ENCODE data around the gene ARHGAP29.

Gene ARHGAP29

DNA sequence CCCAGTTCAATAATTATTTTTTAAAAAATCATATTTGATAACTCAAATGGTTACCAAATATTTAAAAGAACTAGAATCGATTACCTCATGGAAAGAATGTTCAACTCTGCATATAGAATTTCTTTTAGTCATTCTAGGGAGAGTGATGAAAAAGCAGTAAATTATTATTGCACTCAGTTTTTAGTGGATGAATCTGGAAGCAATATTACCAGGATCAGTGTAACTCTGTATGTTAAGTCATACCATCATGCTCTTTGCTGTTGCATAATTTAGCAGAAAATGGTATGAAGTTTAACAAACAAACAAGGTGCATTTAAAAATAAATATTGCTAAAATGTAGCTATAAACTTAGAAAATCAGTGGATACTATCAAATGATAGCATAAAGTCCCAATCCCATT is 46.1 kb upstream of the ARHGAP29 start:
- Histone ChIP-seq H3K9me3 (no peaks in the 10 kb centered on the region), H3K36me3 (no peaks in the 10 kb centered on the region), H3K27me3 (no peaks in the 10 kb centered on the region), H3K4me3 (ENCODE audit: low read depth in 1 of 2, low read length in 1 of 2) (no peak overlapping the region), H3K4me1 (ENCODE audit: control insufficient read depth in 1 of 2, insufficient read depth in 1 of 2, low read depth in 1 of 2, low read length in 1 of 2) (peaks cover 5% of the 10 kb centered on the region in 2 experiments), H3K27ac (no peak overlapping the region)
- TF ChIP-seq, protein P1, sequence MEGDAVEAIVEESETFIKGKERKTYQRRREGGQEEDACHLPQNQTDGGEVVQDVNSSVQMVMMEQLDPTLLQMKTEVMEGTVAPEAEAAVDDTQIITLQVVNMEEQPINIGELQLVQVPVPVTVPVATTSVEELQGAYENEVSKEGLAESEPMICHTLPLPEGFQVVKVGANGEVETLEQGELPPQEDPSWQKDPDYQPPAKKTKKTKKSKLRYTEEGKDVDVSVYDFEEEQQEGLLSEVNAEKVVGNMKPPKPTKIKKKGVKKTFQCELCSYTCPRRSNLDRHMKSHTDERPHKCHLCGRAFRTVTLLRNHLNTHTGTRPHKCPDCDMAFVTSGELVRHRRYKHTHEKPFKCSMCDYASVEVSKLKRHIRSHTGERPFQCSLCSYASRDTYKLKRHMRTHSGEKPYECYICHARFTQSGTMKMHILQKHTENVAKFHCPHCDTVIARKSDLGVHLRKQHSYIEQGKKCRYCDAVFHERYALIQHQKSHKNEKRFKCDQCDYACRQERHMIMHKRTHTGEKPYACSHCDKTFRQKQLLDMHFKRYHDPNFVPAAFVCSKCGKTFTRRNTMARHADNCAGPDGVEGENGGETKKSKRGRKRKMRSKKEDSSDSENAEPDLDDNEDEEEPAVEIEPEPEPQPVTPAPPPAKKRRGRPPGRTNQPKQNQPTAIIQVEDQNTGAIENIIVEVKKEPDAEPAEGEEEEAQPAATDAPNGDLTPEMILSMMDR (IDR thresholded peaks at IDR 0.05): no peak

DNA sequence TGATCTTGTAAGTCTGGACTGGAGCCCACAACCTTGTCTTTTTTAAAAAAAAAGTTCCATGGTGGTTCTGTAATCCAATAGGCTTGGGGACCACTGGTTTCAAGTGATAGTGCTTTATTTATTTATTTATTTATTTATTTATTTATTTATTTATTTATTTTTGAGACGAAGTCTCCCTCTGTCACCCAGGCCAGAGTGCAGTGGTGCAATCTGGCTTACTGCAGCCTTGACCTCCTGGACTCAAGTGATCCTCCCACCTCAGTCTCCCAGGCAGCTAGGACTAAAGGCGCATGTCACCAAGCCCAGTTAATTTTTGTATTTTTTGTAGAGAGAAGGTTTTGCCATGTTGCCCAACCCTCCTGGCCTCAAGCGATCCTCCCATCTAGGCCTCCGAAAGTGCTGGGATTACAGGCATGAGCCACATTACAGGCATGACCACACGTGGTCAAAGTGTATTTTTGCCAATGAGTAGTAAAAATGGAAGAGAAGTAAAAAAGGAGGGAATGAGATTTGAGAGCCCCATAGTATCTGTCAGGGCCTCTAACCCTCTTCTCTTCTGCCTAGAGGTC is 44.8 kb upstream of the ARHGAP29 start:
- no peak overlapping the region for H3K4me3 ChIP-seq (ENCODE audit: low read depth in 1 of 2, low read length in 1 of 2)

DNA sequence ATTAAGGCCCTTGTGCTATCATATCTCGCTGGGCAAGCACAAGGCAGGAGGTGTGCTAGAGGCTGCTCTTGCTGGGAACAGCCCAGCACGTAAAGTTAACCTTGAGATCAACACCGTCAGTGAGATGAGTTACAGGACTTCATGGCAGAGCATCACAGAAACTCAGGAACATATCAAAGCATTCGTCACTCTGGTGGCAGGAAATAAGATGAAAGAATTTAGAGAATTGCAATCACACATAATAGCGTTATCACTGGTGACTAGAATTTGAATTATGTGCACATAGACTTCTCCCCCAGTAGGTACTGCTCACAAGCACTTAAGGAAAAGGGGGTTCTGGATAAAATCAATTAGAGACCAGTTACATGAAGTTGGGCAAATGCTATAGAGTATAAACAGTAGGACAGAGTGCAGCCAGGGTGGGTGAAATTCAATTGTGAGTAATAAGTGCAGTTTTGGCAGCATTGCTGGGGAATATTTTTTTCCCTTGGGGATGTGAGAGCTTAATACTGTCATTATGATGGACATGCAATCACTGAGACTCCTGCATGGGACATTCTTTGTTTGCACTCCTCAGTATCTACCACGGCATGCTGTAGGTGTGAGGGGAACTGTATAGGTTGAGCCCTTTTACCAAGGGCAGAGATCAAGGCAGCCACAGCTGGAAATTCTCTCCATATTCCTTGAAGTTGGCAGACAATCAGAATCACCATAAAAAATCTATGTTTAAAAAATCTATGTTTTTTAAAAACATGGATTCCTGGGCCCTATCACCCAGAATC is 44.2 kb upstream of the ARHGAP29 start:
- Histone ChIP-seq H3K9me3 (no peaks in the 10 kb centered on the region), H3K4me3 (ENCODE audit: low read depth in 1 of 2, low read length in 1 of 2) (no peak overlapping the region), H3K27ac (no peak overlapping the region), H3K27me3 (no peaks in the 10 kb centered on the region), H3K36me3 (no peaks in the 10 kb centered on the region), H3K4me1 (ENCODE audit: control insufficient read depth in 1 of 2, insufficient read depth in 1 of 2, low read depth in 1 of 2, low read length in 1 of 2) (peaks cover 5% of the 10 kb centered on the region in 2 experiments)
- TF ChIP-seq, protein P1 (IDR thresholded peaks at IDR 0.05): no peak

More for the DNA sequence above, 44.8 kb upstream of the ARHGAP29 start:
- Histone ChIP-seq H3K27ac (no peak overlapping the region), H3K9me3 (no peaks in the 10 kb centered on the region), H3K27me3 (no peaks in the 10 kb centered on the region), H3K36me3 (no peaks in the 10 kb centered on the region), H3K4me1 (ENCODE audit: control insufficient read depth in 1 of 2, insufficient read depth in 1 of 2, low read depth in 1 of 2, low read length in 1 of 2) (peaks cover 5% of the 10 kb centered on the region in 2 experiments)
- TF ChIP-seq, protein P1 (IDR thresholded peaks at IDR 0.05): no peak

DNA sequence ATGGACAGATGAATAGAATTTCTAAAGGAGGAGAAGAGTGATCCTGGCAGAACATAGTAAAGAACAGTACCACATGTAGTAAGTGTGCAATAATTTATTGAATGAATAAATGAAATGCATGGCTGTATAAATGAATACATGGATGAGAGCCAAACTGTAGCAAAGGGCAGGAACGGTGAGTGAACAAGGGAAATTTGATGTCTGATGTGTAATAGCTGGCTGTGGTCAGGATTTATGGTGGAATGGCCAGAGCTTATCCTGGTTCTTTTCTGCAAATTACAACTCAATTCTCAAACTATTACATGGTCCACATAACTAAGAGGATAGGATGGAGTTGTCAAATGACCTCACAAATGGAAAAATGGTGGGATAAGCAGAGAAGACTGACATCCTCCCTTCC is 43.2 kb upstream of the ARHGAP29 start:
- Histone ChIP-seq H3K27ac (no peak overlapping the region), H3K36me3 (no peaks in the 10 kb centered on the region), H3K4me3 (ENCODE audit: low read depth in 1 of 2, low read length in 1 of 2) (no peak overlapping the region), H3K27me3 (no peaks in the 10 kb centered on the region), H3K4me1 (ENCODE audit: control insufficient read depth in 1 of 2, insufficient read depth in 1 of 2, low read depth in 1 of 2, low read length in 1 of 2) (no peaks in the 10 kb centered on the region), H3K9me3 (no peaks in the 10 kb centered on the region)
- TF ChIP-seq, protein P1 (IDR thresholded peaks at IDR 0.05): no peak

DNA sequence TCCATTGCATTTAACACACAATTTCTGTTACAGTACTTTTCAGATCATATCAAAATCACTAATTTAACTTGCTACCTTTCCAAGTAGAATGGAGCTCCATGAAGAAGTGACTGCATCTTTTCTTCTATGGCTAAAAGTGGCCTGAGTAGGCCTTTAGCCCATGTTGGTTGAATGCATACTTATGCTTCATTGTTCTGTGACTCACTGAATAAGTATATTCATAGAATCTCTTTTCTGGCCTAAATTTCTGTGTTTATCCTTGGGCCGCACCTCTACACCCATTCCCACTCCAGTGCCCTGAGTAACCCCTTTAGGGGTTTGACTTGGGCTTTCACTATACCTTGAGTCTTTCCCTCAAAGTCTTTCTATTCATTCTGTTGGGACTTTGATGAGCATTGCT is 42.1 kb upstream of the ARHGAP29 start:
- no peaks in the 10 kb centered on the region for H3K4me1 ChIP-seq (ENCODE audit: control insufficient read depth in 1 of 2, insufficient read depth in 1 of 2, low read depth in 1 of 2, low read length in 1 of 2)
- H3K9me3 ChIP-seq: no peaks in the 10 kb centered on the region
- no peaks in the 10 kb centered on the region for H3K36me3 ChIP-seq
- TF ChIP-seq, protein P1 (IDR thresholded peaks at IDR 0.05): no peak
- H3K4me3 ChIP-seq (ENCODE audit: low read depth in 1 of 2, low read length in 1 of 2): no peak overlapping the region
- no peaks in the 10 kb centered on the region for H3K27me3 ChIP-seq
- no peak overlapping the region for H3K27ac ChIP-seq
